HT1080 (cell line): ENCODE results near the gene LGALS8. TPM values are rescaled to one million over a fixed set of nuclear protein-coding genes. Genes with fewer than 3 reads are reported as not detected.
A peak's percentile ranks its signal among the peaks of the same experiment; 100 is the strongest.
"Not testable (repeated sequence)": the region's sequence is repeated elsewhere in the genome, so short reads cannot be mapped to it uniquely, and the experiment has no call there.

ENCODE experiments used
- DNase-seq: peaks from one replicate; pipeline ENCODE4 v3.0.0-alpha.2; 2015; ENCODE audit warnings: low read depth
- polyA plus RNA-seq, 2 experiments: library from polyadenylated mRNA; depleted of rRNA; stranded (reverse); fragments of >200 nt; gene quantifications; 2 replicates each; pipeline ENCODE4 v1.2.3, GENCODE V29; 2015
- total RNA-seq: library from RNA; depleted of rRNA; stranded (reverse); fragments of >200 nt; shearing (Covaris generic); gene quantifications from 2 replicates; pipeline ENCODE4 v1.2.3, GENCODE V29; 2014; rRNA removed

LGALS8 gene
- 20.8 and 43.6 TPM in 2 replicates for total RNA-seq
- polyA plus RNA-seq (2015; cell fraction: cytosol; rRNA removed), result 36.7 and 38.7 TPM in 2 replicates
- polyA plus RNA-seq (2015; cell fraction: nucleus; rRNA removed), result 79.8 and 84.9 TPM in 2 replicates

DNA sequence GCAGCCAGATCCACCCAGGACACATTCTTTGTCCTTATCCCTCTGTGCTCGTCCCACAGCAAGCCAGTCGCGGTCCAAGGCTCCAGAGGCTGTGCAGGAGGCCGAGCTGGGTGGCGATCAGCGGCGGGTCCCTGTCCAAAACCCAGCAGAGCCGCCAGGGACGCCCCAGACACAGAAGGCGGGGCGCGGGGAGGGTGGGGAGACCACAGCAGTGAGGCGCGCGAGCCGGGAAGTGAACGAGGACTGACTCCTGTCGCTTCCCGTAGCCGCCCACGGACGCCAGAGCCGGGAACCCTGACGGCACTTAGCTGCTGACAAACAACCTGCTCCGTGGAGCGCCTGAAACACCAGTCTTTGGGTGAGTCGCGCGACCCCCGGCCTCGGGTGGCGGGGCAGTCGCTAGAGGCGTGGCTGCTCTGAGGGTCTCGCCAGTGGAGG lies at the start of gene LGALS8:
LGALS8 (plus strand) TSS at position 279 of the 438 bp plus-strand sequence. CDS start 2,089 bp downstream, outside the sequence.
- peak; percentile 60 for DNase-seq

DNA sequence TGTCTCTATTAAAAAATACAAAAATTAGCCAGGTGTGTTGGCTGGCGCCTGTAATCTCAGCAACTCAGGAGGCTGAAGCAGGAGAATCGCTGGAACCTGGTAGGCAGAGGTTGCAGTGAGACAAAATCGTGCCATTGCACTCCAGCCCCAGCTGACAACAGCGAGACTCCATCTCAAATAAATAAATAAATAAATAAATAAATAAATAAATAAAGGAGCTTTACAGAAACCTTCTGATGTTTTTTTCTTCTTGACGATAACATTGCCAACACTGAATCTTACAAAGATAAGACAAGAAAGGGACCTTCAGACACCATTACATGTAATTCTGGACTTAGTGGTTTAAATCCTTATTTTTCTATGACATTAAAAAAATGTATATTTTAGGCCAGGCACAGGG lies 47.8 kb upstream of the LGALS8 start:
- DNase-seq, result no peak

DNA sequence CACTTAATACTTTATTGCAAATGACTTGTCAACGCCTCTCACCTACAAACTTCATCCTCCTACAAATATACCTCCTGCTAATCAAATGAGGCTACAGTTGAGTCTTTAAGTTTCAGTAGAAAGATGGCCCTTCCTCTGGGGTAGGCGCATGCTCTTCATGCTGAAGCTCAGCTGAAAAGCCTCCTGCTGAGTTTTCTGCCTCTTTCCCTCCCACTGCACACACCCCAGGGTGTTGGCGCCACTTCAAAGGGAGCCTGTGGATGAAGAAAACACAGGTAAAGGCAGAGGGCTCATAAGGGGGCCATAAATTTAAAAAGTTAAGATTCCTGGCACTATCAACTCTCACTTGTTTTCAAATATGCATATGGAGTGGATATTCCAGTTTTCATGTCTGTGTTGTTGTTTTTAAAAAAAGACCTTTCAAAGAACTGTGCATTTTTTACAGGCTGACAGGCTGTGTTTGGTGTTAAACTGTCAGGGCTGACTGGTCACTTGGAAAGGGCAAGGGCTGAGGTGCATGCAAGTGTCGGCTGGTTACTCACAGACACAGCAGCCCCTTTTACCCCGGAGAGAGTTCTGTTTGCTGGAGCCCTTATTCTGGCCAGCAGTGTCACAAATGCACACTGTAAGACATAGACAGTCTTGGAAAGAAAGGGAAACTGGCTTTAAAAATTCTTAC lies 42.9 kb upstream of the LGALS8 start:
- no peak for DNase-seq

- DNase-seq, result no peak
Observed at GRCh38 chr1:236484310-236484971, 39.3 kb upstream of the LGALS8 start.

- DNase-seq, result no peak
Observed at GRCh38 chr1:236486356-236487002, 37.3 kb upstream of the LGALS8 start.

DNA sequence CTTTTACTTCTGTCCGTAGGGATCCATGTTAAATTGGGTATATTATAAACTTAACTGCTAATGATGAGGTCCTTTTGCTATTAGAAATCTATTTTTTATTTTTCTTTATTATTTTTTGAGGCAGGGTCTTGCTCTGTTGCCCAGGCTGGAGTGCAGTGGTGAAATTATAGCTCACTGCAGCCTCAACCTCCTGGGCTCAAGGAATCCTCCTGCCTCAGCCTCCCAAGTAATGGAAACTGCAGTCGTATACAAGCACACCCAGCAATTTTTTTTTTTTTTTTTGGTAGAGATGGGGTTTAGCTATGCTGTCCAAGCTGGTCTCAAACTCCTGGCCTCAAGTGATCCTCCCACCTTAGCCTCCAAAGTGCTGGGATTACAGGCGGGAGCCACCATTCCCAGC lies 34.6 kb upstream of the LGALS8 start:
- DNase-seq, result not testable (repeated sequence)

DNA sequence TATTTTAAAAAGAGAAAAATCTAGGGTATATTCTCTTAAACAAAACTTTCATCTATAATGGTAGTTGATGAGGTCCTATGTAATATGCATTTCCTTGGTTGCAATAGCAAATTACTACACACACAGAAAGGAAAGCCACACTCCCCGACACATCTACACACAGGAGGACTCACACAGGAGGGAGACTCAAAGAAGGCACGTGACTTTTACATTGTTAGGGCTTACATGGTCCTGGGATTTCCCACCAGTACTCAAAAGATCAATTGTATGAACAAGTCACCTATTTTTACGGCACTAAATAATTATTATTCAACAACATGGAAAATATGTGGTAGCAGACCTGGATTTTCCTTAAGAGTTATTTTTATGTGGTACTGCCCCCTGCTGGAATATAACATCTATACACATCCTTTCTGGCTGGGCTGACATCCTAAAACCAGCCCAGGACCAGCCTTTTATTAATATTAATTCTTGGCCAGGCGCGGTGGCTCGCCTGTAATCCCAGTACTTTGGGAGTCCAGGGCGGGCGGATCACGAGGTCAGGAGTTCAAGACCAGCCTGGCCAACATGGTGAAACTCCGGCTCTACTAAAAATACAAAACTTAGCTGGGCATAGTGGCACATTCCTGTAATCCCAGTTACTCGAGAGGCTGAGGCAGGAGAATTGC lies 33.9 kb upstream of the LGALS8 start:
- peak; percentile 68 for DNase-seq

GRCh38 chr1:236491469-236492136 lies 32.2 kb upstream of the LGALS8 start:
- DNase-seq, result no peak

- no peak for DNase-seq
Observed at GRCh38 chr1:236492378-236492777, 31.4 kb upstream of the LGALS8 start.

GRCh38 chr1:236494082-236494481 lies 29.7 kb upstream of the LGALS8 start:
- no peak for DNase-seq

DNA sequence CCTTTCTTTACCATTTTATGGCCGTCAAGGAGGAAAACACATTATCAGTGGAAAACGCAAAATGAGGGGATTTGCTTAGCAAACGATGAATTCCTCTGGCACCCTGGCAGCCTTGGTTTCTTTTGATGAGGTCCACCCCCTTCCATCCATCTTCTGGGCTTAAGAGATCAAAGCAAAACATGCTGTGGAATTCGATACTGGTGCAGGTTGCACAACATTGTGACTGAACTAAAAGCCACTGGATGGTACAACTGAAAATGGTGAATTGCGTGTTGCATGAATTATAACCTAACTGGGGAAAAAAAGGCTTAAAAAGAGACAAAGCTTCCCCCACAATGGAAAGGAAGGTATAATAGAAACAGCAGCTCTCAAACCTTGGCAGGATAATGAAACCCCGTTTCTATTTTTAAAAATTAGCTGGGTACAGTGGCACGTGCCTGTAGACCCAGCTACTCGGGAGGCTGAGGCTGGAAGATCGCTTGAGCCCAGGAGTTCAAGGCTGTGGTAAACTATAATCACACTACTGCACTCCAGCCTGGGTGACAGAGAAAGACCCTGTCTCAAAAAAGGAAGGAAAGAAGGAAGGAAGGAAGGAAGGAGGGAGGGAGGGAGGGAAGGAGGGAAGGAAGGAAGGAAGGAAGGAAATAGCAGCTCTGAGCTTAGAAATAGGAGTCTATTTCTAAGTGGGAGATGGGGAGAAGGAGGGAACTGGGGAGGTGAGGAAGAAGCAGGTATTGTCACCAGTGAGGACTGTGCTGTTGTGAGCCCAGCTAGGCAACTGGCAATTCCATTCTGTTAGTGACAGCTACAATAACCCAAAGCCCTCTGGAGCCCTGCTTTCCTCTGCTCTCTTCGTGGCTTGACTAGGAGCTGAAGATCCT lies 29.0 kb upstream of the LGALS8 start:
- no peak for DNase-seq

- no peak for DNase-seq
Observed at GRCh38 chr1:236495467-236496112, 28.2 kb upstream of the LGALS8 start.

- DNase-seq, result no peak
Observed at GRCh38 chr1:236497908-236498307, 25.9 kb upstream of the LGALS8 start.

DNA sequence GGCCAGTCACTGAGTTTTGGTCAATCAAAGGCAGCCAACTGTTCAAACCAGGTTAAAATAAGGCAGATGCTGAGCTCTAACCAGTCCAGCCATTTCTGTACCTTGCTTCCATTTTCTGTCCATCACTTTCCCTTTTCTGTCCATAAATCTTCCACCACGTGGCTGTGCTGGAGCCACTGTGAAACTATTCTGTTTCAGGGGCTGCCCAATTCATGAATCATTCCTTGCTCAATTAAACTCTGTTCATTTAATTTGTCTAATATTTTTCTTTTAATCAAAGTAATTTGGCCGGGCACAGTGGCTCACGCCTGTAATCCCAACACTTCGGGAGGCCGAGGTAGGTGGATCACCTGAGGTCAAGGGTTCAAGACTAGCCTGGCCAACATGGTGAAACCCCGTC lies 22.7 kb upstream of the LGALS8 start:
- DNase-seq, result no peak

GRCh38 chr1:236502579-236502971 lies 21.2 kb upstream of the LGALS8 start:
- DNase-seq, result peak; percentile 22

DNA sequence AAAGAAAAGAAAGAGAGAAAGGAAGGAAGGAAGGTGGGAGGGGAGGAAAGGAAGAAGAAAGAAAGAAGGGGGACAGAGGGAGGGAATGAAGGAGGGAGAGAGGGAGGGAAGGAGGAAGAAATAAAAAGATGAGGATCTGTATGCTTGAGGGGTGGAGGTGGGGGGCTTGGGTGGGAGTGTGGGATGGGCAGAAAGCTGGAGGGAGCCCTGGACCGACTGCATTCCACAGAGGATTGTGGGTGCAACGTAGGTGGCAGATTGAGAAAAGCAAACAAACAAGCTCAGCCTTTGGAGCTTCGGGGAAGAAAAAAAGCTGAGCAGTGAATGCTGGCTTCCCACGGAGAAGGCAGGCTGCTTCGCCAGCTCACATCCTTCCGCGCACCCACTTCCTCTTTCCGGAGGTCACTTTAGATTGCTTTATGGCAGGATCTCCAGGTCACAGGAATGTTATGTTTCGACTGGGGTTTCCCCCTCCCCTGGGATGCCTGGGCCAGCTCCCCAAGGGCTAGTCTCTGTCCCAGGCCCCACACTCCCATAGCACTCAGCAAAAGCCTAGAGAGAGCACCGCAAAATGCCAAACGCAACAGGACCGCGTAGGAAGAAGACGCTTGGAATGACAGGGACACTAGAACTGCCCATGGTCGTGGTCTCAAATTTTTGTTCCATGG lies 20.7 kb upstream of the LGALS8 start:
- peak; percentile 87 for DNase-seq

GRCh38 chr1:236504338-236504737 lies 19.4 kb upstream of the LGALS8 start:
- DNase-seq, result not testable (repeated sequence)

DNA sequence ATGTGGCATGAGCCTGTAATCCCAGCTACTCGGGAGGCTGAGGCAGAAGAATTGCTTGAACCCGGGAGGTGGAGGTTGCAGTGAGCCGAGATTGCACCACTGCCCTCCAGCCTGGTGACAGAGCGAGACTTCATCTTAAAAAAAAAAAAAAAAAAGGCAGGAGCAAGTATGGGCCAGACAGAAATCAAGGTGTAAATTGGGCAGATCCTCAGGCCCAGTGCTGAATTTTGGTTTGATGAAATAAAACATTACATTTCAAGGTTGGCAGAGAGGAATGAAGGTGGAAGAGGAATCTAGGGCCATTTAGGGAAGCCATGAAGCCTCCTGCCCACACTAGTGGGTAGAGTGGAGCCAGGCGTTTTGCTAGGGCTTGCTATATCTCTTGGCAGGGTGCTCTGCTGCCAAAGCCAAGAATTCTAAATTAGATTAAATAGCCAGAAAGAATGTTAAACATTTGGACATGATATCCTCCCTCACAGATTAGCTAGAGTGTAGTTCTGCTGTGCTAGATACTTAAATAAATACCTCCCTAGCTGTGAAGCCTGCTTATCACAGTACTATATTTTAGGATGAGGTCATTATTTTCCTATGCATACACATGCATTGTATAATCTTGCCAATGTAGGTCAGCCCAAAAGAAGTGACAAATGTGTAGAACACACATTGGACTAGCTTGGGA lies 16.6 kb upstream of the LGALS8 start:
- DNase-seq, result no peak
